B cell (primary cell): ENCODE results near the gene PCDH20.

Experiments
- EZH2 ChIP-seq: IDR thresholded peaks from 2 replicates; pipeline ENCODE4 v1.6.1; 2012; ENCODE audit warnings: borderline replicate concordance, low read depth, mild to moderate bottlenecking, moderate library complexity, low read length; ENCODE audit not compliant: insufficient read depth, poor library complexity, severe bottlenecking
- TF ChIP-seq, protein P1 (sequence below): fragments of 200-600 bp; IDR thresholded peaks from one replicate; pipeline ENCODE4 v1.8.0; 2022; ENCODE audit warnings: antibody characterized with exemption, mild to moderate bottlenecking

- TF ChIP-seq, protein P1, sequence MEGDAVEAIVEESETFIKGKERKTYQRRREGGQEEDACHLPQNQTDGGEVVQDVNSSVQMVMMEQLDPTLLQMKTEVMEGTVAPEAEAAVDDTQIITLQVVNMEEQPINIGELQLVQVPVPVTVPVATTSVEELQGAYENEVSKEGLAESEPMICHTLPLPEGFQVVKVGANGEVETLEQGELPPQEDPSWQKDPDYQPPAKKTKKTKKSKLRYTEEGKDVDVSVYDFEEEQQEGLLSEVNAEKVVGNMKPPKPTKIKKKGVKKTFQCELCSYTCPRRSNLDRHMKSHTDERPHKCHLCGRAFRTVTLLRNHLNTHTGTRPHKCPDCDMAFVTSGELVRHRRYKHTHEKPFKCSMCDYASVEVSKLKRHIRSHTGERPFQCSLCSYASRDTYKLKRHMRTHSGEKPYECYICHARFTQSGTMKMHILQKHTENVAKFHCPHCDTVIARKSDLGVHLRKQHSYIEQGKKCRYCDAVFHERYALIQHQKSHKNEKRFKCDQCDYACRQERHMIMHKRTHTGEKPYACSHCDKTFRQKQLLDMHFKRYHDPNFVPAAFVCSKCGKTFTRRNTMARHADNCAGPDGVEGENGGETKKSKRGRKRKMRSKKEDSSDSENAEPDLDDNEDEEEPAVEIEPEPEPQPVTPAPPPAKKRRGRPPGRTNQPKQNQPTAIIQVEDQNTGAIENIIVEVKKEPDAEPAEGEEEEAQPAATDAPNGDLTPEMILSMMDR: no peak
- TF ChIP-seq EZH2: no peak
Measured at GRCh38 chr13:61396121-61396520, 19.5 kb downstream of the PCDH20 start.
